Osteocyte (in vitro differentiated cells): ENCODE data around the gene MYOG. TPM values are rescaled to one million over a fixed set of nuclear protein-coding genes. Genes with fewer than 3 reads are reported as not detected.

ENCODE experiments used
- DNase-seq: peaks from one replicate; pipeline ENCODE4 v3.0.0; 2021; ENCODE audit warnings: mixed read lengths; ENCODE audit not compliant: unreplicated experiment; ENCODE audit errors: extremely low spot score
- H3K27ac Mint-ChIP-seq: one replicate; pipeline ENCODE4 v1.8.0; 2021; ENCODE audit warnings: mild to moderate bottlenecking, mixed read lengths; ENCODE audit not compliant: unreplicated experiment
- H3K27me3 Mint-ChIP-seq: one replicate; pipeline ENCODE4 v1.8.0; 2021; ENCODE audit warnings: mixed read lengths; ENCODE audit not compliant: unreplicated experiment
- H3K36me3 Mint-ChIP-seq: one replicate; pipeline ENCODE4 v1.8.0; 2021; ENCODE audit warnings: mixed read lengths; ENCODE audit not compliant: unreplicated experiment
- H3K4me1 Mint-ChIP-seq: one replicate; pipeline ENCODE4 v1.8.0; 2021; ENCODE audit warnings: mixed read lengths; ENCODE audit not compliant: unreplicated experiment
- H3K4me3 Mint-ChIP-seq: one replicate; pipeline ENCODE4 v1.8.0; 2021; ENCODE audit warnings: mild to moderate bottlenecking, moderate library complexity, mixed read lengths; ENCODE audit not compliant: unreplicated experiment
- H3K9me3 Mint-ChIP-seq: one replicate; pipeline ENCODE4 v1.8.0; 2021; ENCODE audit warnings: mixed read lengths; ENCODE audit not compliant: unreplicated experiment
- total RNA-seq: library from RNA; stranded (reverse); gene quantifications from 2 replicates; pipeline ENCODE4 v1.2.1, GENCODE V29; 2021
- TF ChIP-seq, protein P1 (sequence below): fragments of 200-600 bp; sonication (generic); IDR thresholded peaks from 2 replicates; pipeline ENCODE4 v1.5.0; 2021; ENCODE audit warnings: antibody characterized with exemption, mild to moderate bottlenecking, moderate library complexity

MYOG gene
- total RNA-seq, 1 donor from 2014 or later = not detected

DNA sequence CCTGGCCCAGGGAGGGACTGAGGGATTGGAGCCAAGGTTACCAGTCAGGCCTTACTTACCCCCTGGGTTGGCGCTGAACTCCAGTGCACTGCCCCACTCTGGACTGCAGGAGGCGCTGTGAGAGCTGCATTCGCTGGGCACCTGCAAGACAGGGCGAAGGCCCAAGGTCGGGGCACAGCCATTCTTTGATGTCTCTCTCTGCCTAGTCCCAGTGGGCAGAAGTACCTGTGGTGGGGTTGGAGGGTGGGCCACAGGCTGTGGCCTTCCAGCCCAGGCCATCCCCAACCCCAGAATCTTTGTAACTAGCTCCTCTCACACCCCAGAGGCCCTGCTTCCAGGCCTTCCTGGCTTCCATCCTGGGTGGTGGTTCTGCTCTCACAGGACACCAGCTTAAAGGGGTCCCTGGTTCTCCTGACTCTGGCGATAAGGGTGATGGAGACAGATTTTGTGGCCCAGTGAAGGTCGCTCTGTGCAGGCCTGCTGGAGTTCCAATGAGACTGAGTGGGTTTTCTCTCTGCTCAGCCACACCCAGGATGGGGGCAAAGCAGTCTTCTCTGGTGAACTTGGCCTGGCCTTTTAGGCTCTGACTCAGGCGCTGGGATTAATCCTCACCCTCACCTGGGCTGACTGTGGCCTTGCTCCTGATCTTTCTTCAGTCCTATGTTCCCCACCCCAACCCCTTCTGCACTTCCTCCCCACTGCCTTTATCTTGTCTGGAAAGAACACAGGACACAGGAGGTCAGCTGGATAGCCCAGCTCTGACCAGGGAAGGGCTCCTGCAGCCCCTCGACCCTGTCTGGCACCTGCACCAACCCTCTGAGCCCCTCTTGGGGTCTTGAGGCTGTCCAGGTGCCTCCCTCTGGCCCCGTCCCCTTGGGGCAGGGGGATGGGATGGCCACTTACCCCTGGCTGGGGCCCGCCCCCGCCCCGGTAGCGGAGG lies 954 bp downstream of the MYOG start:
- H3K36me3 Mint-ChIP-seq = no peaks in the 10 kb centered on the region
- H3K27me3 Mint-ChIP-seq = peaks cover 47% of the 10 kb centered on the region
- no peak overlapping the region for H3K4me3 Mint-ChIP-seq
- DNase-seq = peak; percentile 79
- TF ChIP-seq, protein P1, sequence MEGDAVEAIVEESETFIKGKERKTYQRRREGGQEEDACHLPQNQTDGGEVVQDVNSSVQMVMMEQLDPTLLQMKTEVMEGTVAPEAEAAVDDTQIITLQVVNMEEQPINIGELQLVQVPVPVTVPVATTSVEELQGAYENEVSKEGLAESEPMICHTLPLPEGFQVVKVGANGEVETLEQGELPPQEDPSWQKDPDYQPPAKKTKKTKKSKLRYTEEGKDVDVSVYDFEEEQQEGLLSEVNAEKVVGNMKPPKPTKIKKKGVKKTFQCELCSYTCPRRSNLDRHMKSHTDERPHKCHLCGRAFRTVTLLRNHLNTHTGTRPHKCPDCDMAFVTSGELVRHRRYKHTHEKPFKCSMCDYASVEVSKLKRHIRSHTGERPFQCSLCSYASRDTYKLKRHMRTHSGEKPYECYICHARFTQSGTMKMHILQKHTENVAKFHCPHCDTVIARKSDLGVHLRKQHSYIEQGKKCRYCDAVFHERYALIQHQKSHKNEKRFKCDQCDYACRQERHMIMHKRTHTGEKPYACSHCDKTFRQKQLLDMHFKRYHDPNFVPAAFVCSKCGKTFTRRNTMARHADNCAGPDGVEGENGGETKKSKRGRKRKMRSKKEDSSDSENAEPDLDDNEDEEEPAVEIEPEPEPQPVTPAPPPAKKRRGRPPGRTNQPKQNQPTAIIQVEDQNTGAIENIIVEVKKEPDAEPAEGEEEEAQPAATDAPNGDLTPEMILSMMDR = peak; percentile 36
- H3K4me1 Mint-ChIP-seq = peaks cover 2% of the 10 kb centered on the region
- no peaks in the 10 kb centered on the region for H3K9me3 Mint-ChIP-seq
- H3K27ac Mint-ChIP-seq = no peak overlapping the region

DNA sequence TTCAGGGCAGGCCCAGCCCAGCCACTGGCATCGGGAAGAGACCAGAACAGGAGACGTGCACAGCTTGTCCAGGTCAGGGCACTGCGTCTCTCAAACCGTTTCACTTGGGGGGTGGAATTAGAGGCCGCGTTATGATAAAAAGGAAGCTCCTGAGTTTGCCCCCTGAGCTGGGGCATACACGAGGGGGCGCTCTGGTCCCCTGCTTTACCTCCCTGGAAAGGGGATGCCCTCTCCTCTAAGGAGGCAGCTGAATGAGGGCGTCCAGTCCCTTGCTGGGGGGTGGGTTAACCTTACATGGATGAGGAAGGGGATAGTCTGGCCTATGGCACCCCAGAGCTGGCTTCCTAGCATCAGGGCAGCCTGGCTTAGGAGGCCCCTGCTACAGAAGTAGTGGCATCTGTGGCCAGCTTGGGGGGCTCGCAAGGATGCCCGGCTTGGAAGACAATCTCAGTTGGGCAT lies 2.3 kb downstream of the MYOG start:
- no peak overlapping the region for H3K4me3 Mint-ChIP-seq
- H3K27ac Mint-ChIP-seq = no peak overlapping the region

DNA sequence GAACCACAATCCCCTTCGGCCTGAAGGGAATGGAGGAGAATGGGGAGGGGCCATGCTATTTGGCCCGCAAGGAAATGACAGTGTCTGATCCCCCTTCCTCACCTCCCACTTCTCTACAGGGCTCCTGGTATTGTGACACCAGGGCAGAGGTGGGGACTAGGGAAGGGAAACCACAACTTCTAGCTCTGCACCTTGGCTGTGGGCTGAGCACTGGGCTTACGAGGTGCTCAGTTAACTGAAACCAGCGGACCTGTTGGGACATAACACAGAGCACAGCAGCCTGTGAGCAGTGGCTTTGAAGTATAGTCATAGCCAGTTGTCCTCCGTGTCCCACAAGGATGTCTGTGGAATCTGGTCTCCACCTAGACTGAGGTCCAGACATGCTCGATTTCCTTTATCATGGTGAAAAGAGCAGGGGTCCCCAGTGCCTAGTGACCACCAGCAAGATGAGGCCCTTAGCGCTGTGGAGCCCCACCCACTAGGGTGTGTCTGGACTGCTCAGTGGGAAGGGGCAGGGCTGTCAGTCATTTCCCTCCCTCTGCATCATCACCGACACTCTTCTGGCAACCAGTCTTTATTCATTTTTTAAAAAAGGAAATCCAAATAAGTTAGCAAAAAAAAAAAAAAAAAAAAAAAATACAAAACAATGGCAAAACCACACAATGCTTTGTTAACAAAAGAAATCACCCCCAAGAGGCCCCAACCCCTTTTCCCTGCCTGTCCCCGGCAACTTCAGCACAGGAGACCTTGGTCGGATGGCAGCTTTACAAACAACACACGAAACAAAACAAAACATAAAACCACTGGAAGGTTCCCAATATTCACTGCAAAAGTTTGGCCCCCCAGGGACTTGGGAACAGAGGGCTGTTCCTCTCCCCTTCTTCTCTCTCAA lies 3.0 kb downstream of the MYOG start:
- Mint-ChIP-seq H3K4me1 (peaks cover 2% of the 10 kb centered on the region), H3K27ac (no peak overlapping the region), H3K9me3 (no peaks in the 10 kb centered on the region), H3K27me3 (peaks cover 53% of the 10 kb centered on the region), H3K36me3 (no peaks in the 10 kb centered on the region), H3K4me3 (no peak overlapping the region)
- no peak for DNase-seq
- TF ChIP-seq, protein P1 = no peak

More for the DNA sequence above, 2.3 kb downstream of the MYOG start:
- Mint-ChIP-seq H3K9me3 (no peaks in the 10 kb centered on the region), H3K4me1 (peaks cover 2% of the 10 kb centered on the region), H3K36me3 (no peaks in the 10 kb centered on the region), H3K27me3 (peaks cover 54% of the 10 kb centered on the region)
- TF ChIP-seq, protein P1 = no peak
- peak; percentile 79 for DNase-seq

DNA sequence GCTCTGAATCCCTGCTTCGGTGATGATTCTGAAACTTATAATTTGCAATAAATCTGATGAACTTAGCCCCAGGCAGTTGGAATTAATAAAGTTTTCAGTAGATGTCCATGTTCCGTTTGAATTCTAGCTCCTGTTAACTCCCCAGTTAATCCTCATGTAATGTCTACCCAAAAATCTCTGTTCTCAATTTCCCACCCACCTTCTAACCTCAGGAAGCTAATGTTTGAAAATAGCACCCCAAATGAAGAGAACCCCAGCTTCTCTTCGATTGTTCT lies 3.6 kb downstream of the MYOG start:
- peaks cover 2% of the 10 kb centered on the region for H3K4me1 Mint-ChIP-seq
- H3K9me3 Mint-ChIP-seq = no peaks in the 10 kb centered on the region
- no peaks in the 10 kb centered on the region for H3K36me3 Mint-ChIP-seq
- TF ChIP-seq, protein P1 = no peak
- peaks cover 52% of the 10 kb centered on the region for H3K27me3 Mint-ChIP-seq
- no peak overlapping the region for H3K27ac Mint-ChIP-seq
- H3K4me3 Mint-ChIP-seq = no peak overlapping the region
- no peak for DNase-seq
